C4-2B (cell line): ENCODE results near the gene TMEM132D.

Experiments
- H3K27ac ChIP-seq: fragments of 450-650 bp; 2 replicates; pipeline ENCODE4 v1.5.1; 2017
- CTCF ChIP-seq: fragments of 450-650 bp; conservative IDR thresholded peaks from 2 replicates; pipeline ENCODE4 v1.5.1; 2017; ENCODE audit warnings: mild to moderate bottlenecking
- ZFX ChIP-seq: fragments of 450-650 bp; IDR thresholded peaks from 2 replicates; pipeline ENCODE4 v1.6.1; 2017

Gene TMEM132D

GRCh38 chr12:129385637-129385990 lies 518.2 kb downstream of the TMEM132D start:
- no peak for TF ChIP-seq ZFX

DNA sequence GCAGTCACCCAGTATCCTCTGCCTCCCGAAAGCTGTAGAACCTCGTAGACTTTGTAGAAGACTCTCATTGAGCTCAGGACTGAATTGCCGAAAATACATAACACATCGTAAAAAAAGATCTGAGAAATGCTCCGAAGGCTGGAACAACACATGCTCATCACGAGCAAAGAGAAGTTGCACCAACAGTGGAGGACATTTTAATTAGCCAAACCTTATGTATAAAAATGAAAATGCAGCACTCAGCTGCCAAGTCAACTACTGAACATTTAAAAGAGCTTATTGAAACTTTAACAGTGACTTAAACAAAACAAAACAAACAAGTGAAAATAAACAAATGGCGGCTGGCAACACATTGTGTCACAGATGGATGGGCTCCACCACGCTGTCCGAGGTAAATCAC lies 519.9 kb downstream of the TMEM132D start:
- no peak overlapping the region for H3K27ac ChIP-seq
- TF ChIP-seq CTCF (no peak), ZFX (no peak)

More at GRCh38 chr12:129385637-129385990, 518.2 kb downstream of the TMEM132D start:
- no peak overlapping the region for H3K27ac ChIP-seq

GRCh38 chr12:129381715-129382114 lies 522.1 kb downstream of the TMEM132D start:
- H3K27ac ChIP-seq: no peak overlapping the region
- TF ChIP-seq ZFX (no peak), CTCF (no peak)

DNA sequence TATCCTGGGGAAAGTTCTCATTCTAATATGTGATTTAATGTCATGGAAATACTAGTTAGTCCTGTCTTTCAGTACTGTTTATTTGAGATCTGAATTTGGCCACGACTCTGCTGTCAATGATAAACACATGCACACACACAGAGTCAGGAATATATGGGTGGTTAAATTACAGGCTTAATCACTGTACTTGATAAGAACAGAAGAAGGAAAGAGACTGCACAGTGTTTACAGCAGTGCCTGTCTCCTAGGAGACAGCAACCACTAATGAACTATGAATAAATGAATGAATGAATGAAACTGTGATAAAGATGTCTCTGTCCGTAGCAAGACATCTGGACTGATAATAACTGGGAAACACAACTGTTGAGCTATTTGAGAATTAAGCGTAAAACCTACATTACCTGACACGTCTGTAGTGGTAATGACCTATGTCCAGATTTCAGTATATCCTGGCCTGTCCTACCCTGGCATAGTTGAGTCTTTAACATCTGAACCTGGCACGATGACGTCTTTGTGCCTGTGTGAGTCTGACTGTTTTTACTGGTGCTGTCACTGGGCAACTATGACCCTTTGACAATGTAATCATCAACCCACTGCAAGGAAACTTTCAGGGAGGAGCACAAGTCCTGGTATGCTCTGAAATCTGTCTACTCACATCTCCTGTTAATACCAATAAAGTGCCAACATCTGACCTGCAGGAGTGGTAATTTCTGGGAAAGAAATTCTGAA lies 524.6 kb downstream of the TMEM132D start:
- no peak overlapping the region for H3K27ac ChIP-seq
- no peak for TF ChIP-seq ZFX
- TF ChIP-seq CTCF: no peak

GRCh38 chr12:129378496-129378895 lies 525.3 kb downstream of the TMEM132D start:
- TF ChIP-seq ZFX (no peak), CTCF (no peak)
- H3K27ac ChIP-seq: no peak overlapping the region

- no peak overlapping the region for H3K27ac ChIP-seq
- TF ChIP-seq CTCF (no peak), ZFX (no peak)
Observed at GRCh38 chr12:129373746-129374145, 530.1 kb downstream of the TMEM132D start.

- TF ChIP-seq ZFX (no peak), CTCF (no peak)
- H3K27ac ChIP-seq: no peak overlapping the region
Observed at GRCh38 chr12:129372876-129373275, 530.9 kb downstream of the TMEM132D start.

GRCh38 chr12:129372348-129372747 lies 531.5 kb downstream of the TMEM132D start:
- TF ChIP-seq ZFX: no peak
- TF ChIP-seq CTCF: no peak
- no peak overlapping the region for H3K27ac ChIP-seq
